Fibroblast of lung (primary cell): ENCODE measurements around the gene PITPNB. TPM values are rescaled to one million over a fixed set of nuclear protein-coding genes. Genes with fewer than 3 reads are reported as not detected.

Source experiments
- DNase-seq, 2 donors: peaks; one replicate each; pipeline versions ENCODE4 v3.0.0 to v3.0.0-alpha.2; 2010; ENCODE audit warnings: low read depth in 2 of 2
- H2AFZ ChIP-seq: 2 replicates; pipeline ENCODE4 v1.5.1; 2012; ENCODE audit warnings: low read length, control low read depth, inconsistent platforms
- H3K27ac ChIP-seq: 2 replicates; pipeline ENCODE4 v1.5.1; 2011; ENCODE audit warnings: low read length, control low read depth; ENCODE audit not compliant: insufficient read depth
- H3K27me3 ChIP-seq: 2 replicates; pipeline ENCODE4 v1.5.1; 2011; ENCODE audit warnings: mild to moderate bottlenecking, low read length; ENCODE audit not compliant: control insufficient read depth, insufficient read depth
- H3K36me3 ChIP-seq: 2 replicates; pipeline ENCODE4 v1.5.1; 2011; ENCODE audit warnings: low read length; ENCODE audit not compliant: control insufficient read depth, insufficient read depth
- H3K4me1 ChIP-seq: 2 replicates; pipeline ENCODE4 v1.5.1; 2011; ENCODE audit warnings: low read length; ENCODE audit not compliant: control insufficient read depth, insufficient read depth; ENCODE audit errors: extremely low read depth
- H3K4me2 ChIP-seq: 2 replicates; pipeline ENCODE4 v1.5.1; 2011; ENCODE audit warnings: low read length, control low read depth; ENCODE audit not compliant: insufficient read depth; ENCODE audit errors: extremely low read depth
- H3K4me3 ChIP-seq, 4 experiments: fragments of 200-600 bp in 1 of 4; sonication (generic) in 1 of 4; replicated peaks in 1 of 4; 2 replicates each; pipeline ENCODE4 v1.5.1; 2011 to 2016; ENCODE audit warnings: low read length in 4 of 4, low read depth in 3 of 4, mild to moderate bottlenecking in 3 of 4, control low read depth in 2 of 4, inconsistent platforms in 1 of 4, mixed read lengths in 1 of 4; ENCODE audit not compliant: insufficient read depth in 1 of 4; ENCODE audit errors: control extremely low read depth in 1 of 4
- H3K79me2 ChIP-seq: 2 replicates; pipeline ENCODE4 v1.5.1; 2012; ENCODE audit warnings: mild to moderate bottlenecking, low read length, inconsistent platforms; ENCODE audit not compliant: control insufficient read depth, insufficient read depth
- H3K9ac ChIP-seq: 2 replicates; pipeline ENCODE4 v1.5.1; 2011; ENCODE audit warnings: mild to moderate bottlenecking, low read length, control low read depth; ENCODE audit not compliant: insufficient read depth
- H3K9me3 ChIP-seq: 2 replicates; pipeline ENCODE4 v1.5.1; 2012; ENCODE audit warnings: low read depth, low read length; ENCODE audit not compliant: control insufficient read depth, insufficient read depth
- H4K20me1 ChIP-seq: 2 replicates; pipeline ENCODE4 v1.5.1; 2011; ENCODE audit warnings: low read length; ENCODE audit not compliant: control insufficient read depth, insufficient read depth; ENCODE audit errors: extremely low read depth
- EZH2 ChIP-seq: IDR thresholded peaks from 2 replicates; pipeline ENCODE4 v1.5.1; 2012; ENCODE audit warnings: low read length, control low read depth, mild to moderate bottlenecking; ENCODE audit errors: missing control alignments
- polyA plus RNA-seq, 2 donors: library from polyadenylated mRNA; depleted of rRNA in 1 of 2; stranded (reverse) in 1 of 2; unstranded in 1 of 2; fragments of >200 nt; gene quantifications; 2 replicates each; pipeline ENCODE4 v1.2.1, GENCODE V29; 2011 to 2012; ENCODE audit warnings: missing spikeins in 1 of 2
- total RNA-seq: library from RNA; depleted of rRNA; stranded (reverse); fragments of >200 nt; gene quantifications from 2 replicates; pipeline ENCODE4 v1.2.1, GENCODE V29; 2014
- TF ChIP-seq, protein P1 (sequence below), 2 donors: IDR thresholded peaks in 1 of 2; conservative IDR thresholded peaks in 1 of 2; 1 replicate in 1 of 2; 2 replicates in 1 of 2; pipeline ENCODE4 v1.5.1; 2011 to 2012; ENCODE audit warnings: low read length in 2 of 2, control low read depth in 1 of 2, inconsistent platforms in 1 of 2, low read depth in 1 of 2, mild to moderate bottlenecking in 1 of 2

PITPNB gene
- total and polyA plus RNA-seq, 2 donors (not counting 1 experiment from before 2014, with no cell fraction given) = 42.4 to 79.4 TPM

DNA sequence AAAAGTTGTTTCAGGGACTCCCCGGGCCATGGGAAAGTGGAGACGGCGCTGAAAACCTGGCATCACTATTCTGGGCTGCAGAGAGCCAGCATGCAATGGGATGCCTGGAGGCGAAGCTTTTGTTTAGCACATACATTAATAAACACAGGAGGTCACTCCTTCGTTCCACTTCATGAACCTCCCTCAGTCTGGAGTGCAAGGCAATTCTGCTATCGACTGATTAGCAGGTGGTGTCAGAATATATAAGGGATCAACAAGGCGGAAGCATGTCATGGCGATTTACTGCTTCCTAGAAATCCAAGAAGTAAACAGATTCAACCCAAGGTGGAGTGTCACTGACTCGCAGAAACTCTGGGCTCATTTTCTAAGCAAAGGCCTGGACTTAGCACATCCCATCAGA lies 72.1 kb downstream of the PITPNB start:
- Histone ChIP-seq H4K20me1 (no peaks in the 10 kb centered on the region), H3K36me3 (peaks cover 3% of the 10 kb centered on the region), H3K79me2 (no peaks in the 10 kb centered on the region), H3K27me3 (no peaks in the 10 kb centered on the region), H3K4me2 (no peak overlapping the region), H3K27ac (no peak overlapping the region), H3K9ac (no peak overlapping the region), H3K4me3 (no peak overlapping the region), H3K4me1 (no peaks in the 10 kb centered on the region), H3K9me3 (no peaks in the 10 kb centered on the region), H2AFZ (no peak overlapping the region)
- no peak for TF ChIP-seq EZH2
- TF ChIP-seq, protein P1, sequence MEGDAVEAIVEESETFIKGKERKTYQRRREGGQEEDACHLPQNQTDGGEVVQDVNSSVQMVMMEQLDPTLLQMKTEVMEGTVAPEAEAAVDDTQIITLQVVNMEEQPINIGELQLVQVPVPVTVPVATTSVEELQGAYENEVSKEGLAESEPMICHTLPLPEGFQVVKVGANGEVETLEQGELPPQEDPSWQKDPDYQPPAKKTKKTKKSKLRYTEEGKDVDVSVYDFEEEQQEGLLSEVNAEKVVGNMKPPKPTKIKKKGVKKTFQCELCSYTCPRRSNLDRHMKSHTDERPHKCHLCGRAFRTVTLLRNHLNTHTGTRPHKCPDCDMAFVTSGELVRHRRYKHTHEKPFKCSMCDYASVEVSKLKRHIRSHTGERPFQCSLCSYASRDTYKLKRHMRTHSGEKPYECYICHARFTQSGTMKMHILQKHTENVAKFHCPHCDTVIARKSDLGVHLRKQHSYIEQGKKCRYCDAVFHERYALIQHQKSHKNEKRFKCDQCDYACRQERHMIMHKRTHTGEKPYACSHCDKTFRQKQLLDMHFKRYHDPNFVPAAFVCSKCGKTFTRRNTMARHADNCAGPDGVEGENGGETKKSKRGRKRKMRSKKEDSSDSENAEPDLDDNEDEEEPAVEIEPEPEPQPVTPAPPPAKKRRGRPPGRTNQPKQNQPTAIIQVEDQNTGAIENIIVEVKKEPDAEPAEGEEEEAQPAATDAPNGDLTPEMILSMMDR (conservative IDR thresholded peaks at IDR 0.05 in 1 of 2, IDR thresholded peaks at IDR 0.05 in 1 of 2; ENCODE audit: low read depth in 1 of 2, low read length in 2 of 2) = no peak
- DNase-seq = no peak

DNA sequence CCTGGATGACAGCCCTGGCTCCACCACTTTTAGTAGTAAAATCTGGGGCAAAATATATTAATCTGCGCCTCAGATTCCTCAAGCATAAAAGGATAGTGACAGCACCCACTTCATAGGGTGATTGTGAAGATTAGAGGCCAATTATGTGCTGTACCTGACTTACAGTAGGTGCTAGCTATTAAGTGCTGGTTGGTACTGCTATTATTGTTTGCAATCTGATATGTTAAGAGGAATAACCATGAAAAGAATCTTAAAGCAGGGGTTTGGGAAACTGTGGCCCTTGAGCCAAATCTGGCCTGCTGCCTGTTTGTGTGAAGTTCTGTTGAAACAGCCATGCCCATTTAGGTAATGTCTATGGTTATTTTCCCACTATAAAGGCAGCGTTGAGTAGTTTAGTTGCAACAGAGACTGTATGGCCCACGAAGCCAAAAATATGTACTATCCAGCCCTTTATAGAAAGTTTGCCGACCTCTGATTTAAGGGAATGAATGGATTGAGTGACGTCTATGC lies 72.8 kb downstream of the PITPNB start:
- no peaks in the 10 kb centered on the region for H3K9me3 ChIP-seq
- H4K20me1 ChIP-seq = no peaks in the 10 kb centered on the region
- peaks cover 3% of the 10 kb centered on the region for H3K36me3 ChIP-seq
- H3K9ac ChIP-seq = no peak overlapping the region
- H2AFZ ChIP-seq = no peak overlapping the region
- no peaks in the 10 kb centered on the region for H3K79me2 ChIP-seq
- no peaks in the 10 kb centered on the region for H3K4me1 ChIP-seq
- DNase-seq = no peak
- no peak overlapping the region for H3K4me2 ChIP-seq
- no peaks in the 10 kb centered on the region for H3K27me3 ChIP-seq
- TF ChIP-seq, protein P1 (conservative IDR thresholded peaks at IDR 0.05 in 1 of 2, IDR thresholded peaks at IDR 0.05 in 1 of 2; ENCODE audit: low read depth in 1 of 2, low read length in 2 of 2) = no peak
- H3K4me3 ChIP-seq = no peak overlapping the region
- H3K27ac ChIP-seq = no peak overlapping the region

DNA sequence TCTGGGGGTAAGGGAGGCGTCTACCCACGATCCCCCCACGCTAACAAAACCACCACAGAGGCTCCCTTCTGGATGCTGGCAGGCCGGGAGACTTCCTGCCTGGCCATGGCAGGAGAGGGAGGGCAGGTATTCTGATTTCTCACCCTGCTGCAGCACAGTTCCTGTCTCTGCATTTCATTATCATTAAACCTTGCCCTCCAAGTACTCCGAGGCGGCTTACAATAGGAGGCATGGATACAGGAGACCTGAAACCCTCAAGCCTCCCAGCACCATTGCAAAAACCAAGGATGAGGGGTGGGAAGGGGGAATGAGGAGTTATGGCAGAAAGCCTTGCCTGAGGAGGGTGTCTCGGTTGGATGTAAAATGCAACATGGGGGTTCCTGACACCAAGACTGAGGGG lies 73.4 kb downstream of the PITPNB start:
- Histone ChIP-seq H3K4me2 (no peak overlapping the region), H3K4me3 (no peak overlapping the region), H3K9ac (no peak overlapping the region), H2AFZ (no peak overlapping the region), H3K79me2 (no peaks in the 10 kb centered on the region), H3K9me3 (no peaks in the 10 kb centered on the region), H3K27ac (no peak overlapping the region), H3K4me1 (no peaks in the 10 kb centered on the region), H3K27me3 (no peaks in the 10 kb centered on the region), H4K20me1 (no peaks in the 10 kb centered on the region), H3K36me3 (peaks cover 3% of the 10 kb centered on the region)
- DNase-seq = no peak
- TF ChIP-seq, protein P1 (conservative IDR thresholded peaks at IDR 0.05 in 1 of 2, IDR thresholded peaks at IDR 0.05 in 1 of 2; ENCODE audit: low read depth in 1 of 2, low read length in 2 of 2) = no peak
- TF ChIP-seq EZH2 = no peak
